Stimulated activated CD4-positive, alpha-beta T cell treated with anti-CD3 and anti-CD28 coated beads, Interleukin-1b, Interleukin-23, amount 100 ng/mL, for 24 hours (primary cell): Measurements from ENCODE around the gene BYSL.
"Not testable (repeated sequence)": the region's sequence is repeated elsewhere in the genome, so short reads cannot be mapped to it uniquely, and the experiment has no call there.

Source experiments
- DNase-seq, 4 experiments: peaks; one replicate each; pipeline ENCODE4 v3.0.0-alpha.2; 2020; ENCODE audit warnings: low read depth in 4 of 4, low spot score in 1 of 4

Gene BYSL

DNA sequence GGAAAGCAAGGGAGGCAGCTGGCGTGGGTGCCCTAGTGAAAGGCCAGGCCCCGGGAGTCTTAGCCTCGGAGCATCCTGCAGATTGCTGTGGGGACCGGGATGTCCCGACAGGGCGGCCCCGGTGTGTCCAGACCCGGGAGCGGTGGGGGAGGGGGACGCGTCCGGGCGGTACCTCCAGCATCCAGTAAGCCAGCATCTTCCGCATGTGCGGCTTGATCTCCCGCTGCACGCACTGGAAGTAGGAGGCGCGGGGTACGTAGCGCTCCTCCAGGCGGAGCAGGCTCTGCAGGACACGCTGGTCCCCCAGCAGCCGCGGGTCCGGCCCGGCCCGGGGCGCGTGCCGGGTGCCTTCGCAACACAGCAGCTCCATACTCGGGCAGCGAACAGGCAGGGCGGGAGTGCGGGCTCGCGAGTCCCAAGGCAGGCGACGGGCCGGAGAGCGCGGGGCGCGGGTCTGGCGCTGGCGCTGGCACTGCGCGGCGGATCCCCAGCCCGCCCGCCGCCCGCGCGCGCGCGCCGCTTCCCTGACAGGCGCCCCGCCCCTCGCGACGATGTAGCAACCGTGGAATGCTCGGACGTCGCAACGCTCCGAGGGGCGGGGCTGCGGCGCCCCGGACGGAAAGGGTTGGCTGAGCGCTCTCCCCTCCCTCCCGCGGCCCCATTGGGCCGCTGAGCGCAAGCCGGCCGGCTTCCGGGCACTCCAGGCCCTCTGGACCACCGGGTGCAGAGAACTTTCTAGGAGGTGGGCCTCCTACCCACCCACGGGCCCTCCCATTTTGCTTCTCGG lies 20.2 kb downstream of the BYSL start, which contains the start of gene CCND3:
Gene CCND3 (minus strand): TSS at position 529 of the 787 bp plus-strand sequence. CDS start 159 bp downstream, at position 370.
- peak; percentile 76 to 94 (median 82) for DNase-seq

- DNase-seq = no peak
Measured at GRCh38 chr6:41942067-41942851, 21.0 kb downstream of the BYSL start.

DNA sequence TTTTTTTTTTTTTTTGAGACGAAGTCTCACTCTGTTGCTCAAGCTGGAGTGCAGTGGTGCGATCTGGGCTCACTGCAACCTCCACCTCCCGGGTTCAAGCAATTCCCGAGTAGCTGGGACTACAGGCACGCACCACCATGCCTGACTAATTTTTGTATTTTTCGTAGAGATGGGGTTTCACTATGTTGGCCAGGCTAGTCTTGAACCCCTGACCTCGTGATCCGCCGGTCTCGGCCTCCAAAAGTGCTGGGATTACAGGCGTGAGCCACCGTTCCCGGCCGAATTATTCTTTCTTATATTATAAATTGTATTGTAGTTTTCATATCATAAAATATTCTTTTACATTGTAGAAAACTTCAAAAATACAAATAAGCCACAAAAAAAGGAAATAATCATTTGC lies 21.6 kb downstream of the BYSL start:
- not testable (repeated sequence) for DNase-seq

- no peak for DNase-seq
Measured at GRCh38 chr6:41943456-41943855, 22.2 kb downstream of the BYSL start.

GRCh38 chr6:41947581-41948220 lies 26.4 kb downstream of the BYSL start:
- DNase-seq = no peak

GRCh38 chr6:41954668-41955067 lies 33.4 kb downstream of the BYSL start:
- no peak for DNase-seq

- DNase-seq = no peak
Measured at GRCh38 chr6:41955412-41955811, 34.1 kb downstream of the BYSL start.

DNA sequence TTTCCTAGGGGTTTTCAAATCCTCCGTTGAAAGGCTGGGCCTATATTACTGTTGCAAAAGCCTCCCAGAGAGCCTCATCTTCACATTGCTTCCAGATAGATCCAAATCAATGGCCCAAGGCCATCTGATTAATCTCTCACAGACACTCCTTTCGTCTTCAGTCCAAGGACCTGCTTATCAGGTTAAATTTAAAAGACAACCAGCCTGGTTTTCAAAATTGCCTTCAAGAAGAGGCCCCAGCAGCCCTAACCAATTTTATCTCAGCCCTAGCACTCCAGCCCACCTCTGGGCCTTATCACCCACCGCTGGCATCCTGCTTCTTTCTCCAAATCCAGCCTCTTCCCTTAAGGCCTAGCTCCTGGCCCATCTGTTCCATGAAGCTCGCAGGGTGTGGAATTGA lies 35.8 kb downstream of the BYSL start:
- no peak for DNase-seq

- no peak for DNase-seq
Measured at GRCh38 chr6:41958022-41958856, 36.9 kb downstream of the BYSL start.

- DNase-seq = no peak
Measured at GRCh38 chr6:41960028-41960427, 38.7 kb downstream of the BYSL start.

DNA sequence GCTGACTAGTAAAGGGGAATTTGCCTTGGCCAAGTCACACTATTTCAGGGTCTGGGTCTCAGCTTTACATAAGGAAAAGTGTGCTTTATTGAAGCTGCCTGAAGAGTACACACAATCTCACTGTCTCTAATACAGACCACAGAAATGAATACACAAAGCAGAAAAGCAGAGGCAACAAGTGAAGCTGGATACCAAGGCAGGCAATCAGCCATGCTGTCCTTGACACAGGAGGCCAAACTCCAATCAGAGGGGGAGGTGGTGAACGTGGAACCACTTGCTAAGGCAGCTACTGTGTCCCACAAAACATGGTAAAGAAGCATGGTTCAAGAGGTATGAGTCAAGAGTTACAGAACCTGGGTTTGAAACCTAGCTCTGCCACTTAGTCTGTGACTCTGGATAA lies 42.1 kb downstream of the BYSL start:
- no peak for DNase-seq

DNA sequence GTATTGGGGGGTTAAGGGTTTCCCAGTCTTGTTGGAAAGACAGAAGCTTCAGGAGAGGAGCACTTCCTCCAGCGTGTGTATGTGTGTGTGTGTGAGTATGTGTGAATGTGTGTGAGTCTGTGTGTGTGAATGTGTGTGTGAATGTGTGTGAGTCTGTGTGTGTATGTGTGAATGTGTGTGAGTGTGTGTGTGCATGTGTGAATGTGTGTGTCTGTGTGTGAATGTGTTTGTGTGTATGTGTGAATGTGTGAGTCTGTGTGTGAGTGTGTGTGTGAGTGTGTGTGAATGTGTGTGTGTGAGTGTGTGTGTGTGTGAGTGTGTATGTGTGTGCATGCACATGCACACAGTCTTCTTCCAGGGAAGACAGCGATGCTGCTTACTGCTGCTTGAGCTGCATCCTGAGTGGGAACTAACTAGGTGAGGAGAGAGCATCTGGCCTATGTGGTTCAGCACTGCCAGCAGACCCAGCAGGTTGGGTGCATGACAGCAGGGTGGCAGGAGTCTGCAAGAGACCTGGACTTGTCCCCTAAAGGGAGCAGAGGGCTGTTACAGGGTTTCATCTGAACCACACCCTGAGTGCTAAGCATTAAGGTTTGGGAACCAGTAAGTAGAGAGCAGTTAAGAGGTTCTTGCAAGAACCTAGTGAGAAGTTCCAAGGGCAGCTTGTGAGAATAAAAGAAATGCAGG lies 43.0 kb downstream of the BYSL start:
- no peak for DNase-seq

- DNase-seq = no peak
Measured at GRCh38 chr6:41965429-41966213, 44.3 kb downstream of the BYSL start.

GRCh38 chr6:41966214-41966920 lies 45.1 kb downstream of the BYSL start:
- DNase-seq = no peak

GRCh38 chr6:41966961-41967311 lies 45.6 kb downstream of the BYSL start:
- DNase-seq = no peak

DNA sequence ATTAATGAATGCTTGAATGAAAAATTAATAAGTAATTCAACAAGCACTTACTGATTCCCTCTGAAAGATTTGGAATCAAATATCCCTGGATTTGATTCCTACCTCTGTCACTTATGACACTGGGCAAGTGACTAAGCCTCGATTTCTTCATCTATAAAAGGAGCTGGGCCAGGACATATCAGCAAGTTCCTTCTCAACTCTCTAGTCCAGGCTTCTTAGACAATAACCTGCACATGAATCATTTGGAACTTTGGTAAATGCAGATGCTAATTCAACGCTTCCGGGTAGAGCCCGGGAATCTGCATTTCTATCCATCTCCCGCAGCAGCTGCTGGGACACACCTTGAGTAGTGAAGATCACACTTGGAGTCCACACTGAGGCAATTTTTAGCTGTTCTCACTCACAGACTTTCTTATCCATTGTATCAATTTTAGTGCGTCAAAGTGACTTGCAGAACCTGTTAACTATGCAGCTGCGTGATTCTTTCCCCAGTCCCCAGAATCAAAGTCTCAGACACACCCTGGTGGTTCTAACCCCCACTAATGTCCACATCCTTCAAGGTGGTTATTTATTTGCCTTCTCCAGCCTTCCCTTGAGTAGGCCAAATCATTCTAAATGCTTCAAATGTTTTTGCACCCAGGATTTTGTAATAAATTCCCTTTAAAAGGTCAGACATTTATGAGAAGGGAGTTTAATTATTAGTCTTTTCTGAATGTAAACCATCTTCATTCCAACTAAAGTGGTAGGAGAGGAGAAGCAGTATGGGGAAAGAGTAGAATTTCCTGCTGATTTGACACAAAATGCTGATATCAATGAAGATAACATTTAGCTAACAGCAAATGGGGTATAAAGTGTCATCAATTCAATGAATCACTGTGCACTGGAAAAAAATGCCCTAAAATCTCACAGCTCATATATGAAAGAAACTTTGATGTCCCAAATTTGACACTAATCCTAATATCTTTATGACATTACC lies 46.3 kb downstream of the BYSL start:
- no peak for DNase-seq

DNA sequence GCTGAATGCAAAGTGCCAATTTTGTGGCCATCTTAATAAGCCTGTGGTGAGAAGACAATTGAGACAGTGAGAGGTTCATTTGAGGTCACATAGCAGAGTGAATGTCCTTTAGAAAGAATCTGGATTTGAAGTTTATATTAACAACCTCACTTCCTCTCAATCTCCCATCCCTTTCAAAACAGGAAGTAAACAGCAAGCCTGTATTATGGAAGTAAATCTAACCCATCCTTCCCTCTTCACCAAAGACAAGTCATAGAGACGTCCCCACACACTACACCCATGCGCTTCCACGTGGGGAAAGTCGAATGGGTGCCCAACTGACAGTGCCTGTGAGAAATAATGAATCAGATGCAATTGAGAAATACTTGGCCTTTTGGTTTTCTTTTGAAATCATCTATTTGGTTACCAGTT lies 49.1 kb downstream of the BYSL start:
- DNase-seq = peak in 3 of 4 experiments; percentile 38 to 58 (median 52)

- no peak for DNase-seq
Measured at GRCh38 chr6:41972826-41973225, 51.5 kb downstream of the BYSL start.
